Liver (tissue), 2 donors: ENCODE data around the gene OBP2A.

Experiments used
- TF ChIP-seq, protein P1 (sequence below): IDR thresholded peaks from 2 replicates; pipeline ENCODE4 v1.6.1; 2016; ENCODE audit warnings: antibody characterized with exemption
- TF ChIP-seq, protein P2 (sequence below): fragments of 150-350 bp; IDR thresholded peaks from 2 replicates; pipeline ENCODE4 v1.5.1; 2017; ENCODE audit warnings: improper control_type of control experiment, low read depth, low read length; ENCODE audit not compliant: missing input control
- donor health status: healthy.

DNA sequence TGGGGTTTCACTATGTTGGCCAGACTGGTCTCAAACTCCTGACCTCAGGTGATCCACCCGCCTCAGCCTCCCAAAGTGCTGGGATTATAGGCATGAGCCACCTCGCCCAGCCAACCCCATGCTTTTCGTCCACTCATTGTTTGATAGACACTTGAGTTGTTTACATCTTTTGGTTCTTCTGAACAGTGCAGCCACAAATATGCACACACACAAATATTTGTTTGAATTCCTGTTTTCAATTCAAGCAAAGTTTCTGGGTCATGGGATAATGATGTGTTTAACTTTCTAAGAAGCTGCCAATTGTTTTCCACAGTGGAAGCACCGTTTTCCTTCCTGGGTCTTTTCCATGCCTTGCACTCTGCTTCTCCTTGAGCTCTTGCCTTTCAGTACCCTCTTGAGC lies 8.8 kb downstream of the OBP2A start:
- TF ChIP-seq, protein P1, sequence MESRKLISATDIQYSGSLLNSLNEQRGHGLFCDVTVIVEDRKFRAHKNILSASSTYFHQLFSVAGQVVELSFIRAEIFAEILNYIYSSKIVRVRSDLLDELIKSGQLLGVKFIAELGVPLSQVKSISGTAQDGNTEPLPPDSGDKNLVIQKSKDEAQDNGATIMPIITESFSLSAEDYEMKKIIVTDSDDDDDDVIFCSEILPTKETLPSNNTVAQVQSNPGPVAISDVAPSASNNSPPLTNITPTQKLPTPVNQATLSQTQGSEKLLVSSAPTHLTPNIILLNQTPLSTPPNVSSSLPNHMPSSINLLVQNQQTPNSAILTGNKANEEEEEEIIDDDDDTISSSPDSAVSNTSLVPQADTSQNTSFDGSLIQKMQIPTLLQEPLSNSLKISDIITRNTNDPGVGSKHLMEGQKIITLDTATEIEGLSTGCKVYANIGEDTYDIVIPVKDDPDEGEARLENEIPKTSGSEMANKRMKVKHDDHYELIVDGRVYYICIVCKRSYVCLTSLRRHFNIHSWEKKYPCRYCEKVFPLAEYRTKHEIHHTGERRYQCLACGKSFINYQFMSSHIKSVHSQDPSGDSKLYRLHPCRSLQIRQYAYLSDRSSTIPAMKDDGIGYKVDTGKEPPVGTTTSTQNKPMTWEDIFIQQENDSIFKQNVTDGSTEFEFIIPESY: no peak
- TF ChIP-seq, protein P2, sequence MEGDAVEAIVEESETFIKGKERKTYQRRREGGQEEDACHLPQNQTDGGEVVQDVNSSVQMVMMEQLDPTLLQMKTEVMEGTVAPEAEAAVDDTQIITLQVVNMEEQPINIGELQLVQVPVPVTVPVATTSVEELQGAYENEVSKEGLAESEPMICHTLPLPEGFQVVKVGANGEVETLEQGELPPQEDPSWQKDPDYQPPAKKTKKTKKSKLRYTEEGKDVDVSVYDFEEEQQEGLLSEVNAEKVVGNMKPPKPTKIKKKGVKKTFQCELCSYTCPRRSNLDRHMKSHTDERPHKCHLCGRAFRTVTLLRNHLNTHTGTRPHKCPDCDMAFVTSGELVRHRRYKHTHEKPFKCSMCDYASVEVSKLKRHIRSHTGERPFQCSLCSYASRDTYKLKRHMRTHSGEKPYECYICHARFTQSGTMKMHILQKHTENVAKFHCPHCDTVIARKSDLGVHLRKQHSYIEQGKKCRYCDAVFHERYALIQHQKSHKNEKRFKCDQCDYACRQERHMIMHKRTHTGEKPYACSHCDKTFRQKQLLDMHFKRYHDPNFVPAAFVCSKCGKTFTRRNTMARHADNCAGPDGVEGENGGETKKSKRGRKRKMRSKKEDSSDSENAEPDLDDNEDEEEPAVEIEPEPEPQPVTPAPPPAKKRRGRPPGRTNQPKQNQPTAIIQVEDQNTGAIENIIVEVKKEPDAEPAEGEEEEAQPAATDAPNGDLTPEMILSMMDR: no peak
